Lower lobe of right lung (tissue), 2 donors: Measurements from ENCODE around the gene SLIT1. TPM values are rescaled to one million over a fixed set of nuclear protein-coding genes. Genes with fewer than 3 reads are reported as not detected.

Source experiments
- ATAC-seq, 2 donors: fragments of 200-7000 bp; cut with Tn5 transposase; one replicate each; pipeline ENCODE4 v1.9.1; 2020 to 2022; ENCODE audit warnings: mild to moderate bottlenecking in 2 of 2, moderate library complexity in 2 of 2
- DNase-seq: peaks from one replicate; pipeline ENCODE4 v3.0.0-alpha.2; 2020
- H3K27ac ChIP-seq: fragments of 200-600 bp; one replicate; pipeline ENCODE4 v1.8.0; 2022
- H3K27me3 ChIP-seq: fragments of 200-600 bp; one replicate; pipeline ENCODE4 v1.8.0; 2022; ENCODE audit warnings: low read depth
- H3K36me3 ChIP-seq: fragments of 200-600 bp; one replicate; pipeline ENCODE4 v1.8.0; 2022; ENCODE audit warnings: mild to moderate bottlenecking
- H3K4me1 ChIP-seq: fragments of 200-600 bp; one replicate; pipeline ENCODE4 v1.8.0; 2022
- H3K4me3 ChIP-seq: fragments of 200-600 bp; one replicate; pipeline ENCODE4 v1.8.0; 2022; ENCODE audit warnings: mild to moderate bottlenecking
- H3K9me3 ChIP-seq: fragments of 200-600 bp; one replicate; pipeline ENCODE4 v1.8.0; 2022
- intact Hi-C: fragments of 100-400 bp; cut with DNase I; formaldehyde crosslinking; loops from one replicate; pipeline ENCODE4 v1.11.0; 2022
- total RNA-seq: library from RNA; stranded (reverse); fragmentation: NEBNext Ultra II Directional; extraction: Animal tissue kit (Norgen Biotek cat#: 25700); gene quantifications from one replicate; pipeline ENCODE4 v1.2.1, GENCODE V29; 2021
- TF ChIP-seq, protein P1 (sequence below): fragments of 200-600 bp; IDR thresholded peaks from one replicate; pipeline ENCODE4 v1.8.0; 2022; ENCODE audit warnings: antibody characterized with exemption, mild to moderate bottlenecking
- donor health status: DM: no; HTN: yes; CAD: no; lungs with severe emphysema.

SLIT1 gene
- total RNA-seq, 1 donor from 2014 or later = 0.41 TPM

DNA sequence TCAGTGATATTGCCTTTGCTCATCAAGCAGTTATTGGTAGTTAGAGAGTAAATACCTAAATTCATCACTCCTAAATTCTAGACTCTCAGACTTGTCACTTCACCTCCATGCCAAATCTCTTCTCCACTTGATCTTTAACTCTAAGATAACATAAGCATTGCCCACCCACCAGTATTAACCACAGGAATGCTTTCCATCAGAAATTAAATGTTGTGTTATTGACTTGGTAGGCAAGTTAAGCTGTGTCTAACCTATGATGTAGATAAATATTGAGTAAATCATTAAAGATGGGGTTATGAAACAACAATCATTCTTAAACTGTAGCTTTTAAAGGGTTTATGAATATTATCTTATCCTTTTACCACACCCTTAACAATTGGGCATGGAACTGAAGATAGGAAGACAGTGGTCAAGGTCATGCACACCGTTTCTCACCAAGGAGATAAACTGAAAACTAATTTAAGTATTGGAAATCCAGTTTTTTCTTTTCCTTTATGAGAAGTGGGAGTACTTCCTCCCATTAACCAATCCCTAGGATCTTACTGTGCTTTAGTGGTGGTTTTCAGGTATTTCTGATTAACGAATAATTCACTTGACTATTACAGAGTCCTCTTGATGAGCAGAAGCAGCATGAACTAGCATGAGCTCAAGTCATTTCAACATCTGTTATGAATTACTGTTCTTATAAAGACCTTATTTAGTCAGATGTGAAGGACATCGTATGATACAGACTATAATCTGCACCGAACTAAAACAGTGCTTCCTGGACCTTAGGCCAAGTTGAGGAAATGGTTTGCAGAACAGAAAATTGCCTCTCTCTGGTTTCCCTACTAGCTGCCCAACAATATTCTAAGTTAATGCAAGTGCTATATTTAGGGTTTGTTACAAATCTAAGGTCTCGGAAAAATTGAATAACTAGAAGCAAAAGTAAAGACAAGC, 211.7 kb downstream of the SLIT1 start:
- no peak overlapping the region for H3K27ac ChIP-seq
- H3K4me1 ChIP-seq = no peaks in the 10 kb centered on the region
- intact Hi-C loops = no loop called here
- H3K27me3 ChIP-seq = no peaks in the 10 kb centered on the region
- H3K9me3 ChIP-seq = no peaks in the 10 kb centered on the region
- DNase-seq = no peak
- no peak overlapping the region for H3K4me3 ChIP-seq
- TF ChIP-seq, protein P1, sequence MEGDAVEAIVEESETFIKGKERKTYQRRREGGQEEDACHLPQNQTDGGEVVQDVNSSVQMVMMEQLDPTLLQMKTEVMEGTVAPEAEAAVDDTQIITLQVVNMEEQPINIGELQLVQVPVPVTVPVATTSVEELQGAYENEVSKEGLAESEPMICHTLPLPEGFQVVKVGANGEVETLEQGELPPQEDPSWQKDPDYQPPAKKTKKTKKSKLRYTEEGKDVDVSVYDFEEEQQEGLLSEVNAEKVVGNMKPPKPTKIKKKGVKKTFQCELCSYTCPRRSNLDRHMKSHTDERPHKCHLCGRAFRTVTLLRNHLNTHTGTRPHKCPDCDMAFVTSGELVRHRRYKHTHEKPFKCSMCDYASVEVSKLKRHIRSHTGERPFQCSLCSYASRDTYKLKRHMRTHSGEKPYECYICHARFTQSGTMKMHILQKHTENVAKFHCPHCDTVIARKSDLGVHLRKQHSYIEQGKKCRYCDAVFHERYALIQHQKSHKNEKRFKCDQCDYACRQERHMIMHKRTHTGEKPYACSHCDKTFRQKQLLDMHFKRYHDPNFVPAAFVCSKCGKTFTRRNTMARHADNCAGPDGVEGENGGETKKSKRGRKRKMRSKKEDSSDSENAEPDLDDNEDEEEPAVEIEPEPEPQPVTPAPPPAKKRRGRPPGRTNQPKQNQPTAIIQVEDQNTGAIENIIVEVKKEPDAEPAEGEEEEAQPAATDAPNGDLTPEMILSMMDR = no peak
- H3K36me3 ChIP-seq = no peaks in the 10 kb centered on the region
- ATAC-seq = no peak

DNA sequence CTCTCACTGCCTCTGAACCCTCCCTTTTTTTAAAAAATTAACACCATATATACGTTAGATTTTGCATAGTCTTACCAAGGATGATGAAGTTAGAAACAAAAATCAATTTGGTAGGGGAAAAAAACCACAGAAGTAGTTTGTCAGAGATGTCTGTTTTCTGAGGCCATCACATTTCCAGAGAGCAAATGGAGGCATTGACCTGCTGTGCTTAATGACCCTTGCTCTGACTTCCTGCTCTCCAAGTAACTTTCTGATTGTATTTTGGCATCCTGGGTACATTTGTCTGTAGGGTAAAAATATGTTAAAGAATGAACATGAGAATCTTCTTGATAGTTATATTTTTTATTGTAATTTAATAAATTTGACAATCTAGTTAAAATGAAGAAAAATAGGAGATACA, 213.5 kb downstream of the SLIT1 start:
- Histone ChIP-seq H3K4me1 (no peaks in the 10 kb centered on the region), H3K27me3 (no peaks in the 10 kb centered on the region), H3K36me3 (no peaks in the 10 kb centered on the region), H3K9me3 (no peaks in the 10 kb centered on the region), H3K27ac (no peak overlapping the region), H3K4me3 (no peak overlapping the region)
- DNase-seq = no peak
- no peak for ATAC-seq
- TF ChIP-seq, protein P1 = no peak
- intact Hi-C loops = no loop called here

DNA sequence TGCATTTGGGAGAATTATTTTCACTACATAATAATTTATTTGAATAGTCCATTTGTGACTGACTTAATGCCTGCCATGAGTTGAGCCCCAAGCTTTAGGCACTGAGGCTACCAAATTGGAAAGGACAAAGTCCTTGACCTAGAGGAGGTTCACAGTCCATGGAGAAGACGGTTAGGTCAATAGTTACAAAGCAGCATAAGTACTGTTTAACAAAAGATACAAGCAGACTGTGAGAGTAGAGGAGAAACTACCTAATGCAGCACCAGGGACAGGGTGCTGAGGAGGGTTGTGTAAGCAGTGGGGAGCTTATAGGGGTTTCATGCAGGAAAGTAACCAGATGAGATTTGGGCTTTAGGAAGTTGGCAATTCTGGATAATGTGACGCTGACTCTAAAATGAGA, 214.4 kb downstream of the SLIT1 start:
- intact Hi-C loops = no loop called here
- H3K4me3 ChIP-seq = no peak overlapping the region
- DNase-seq (no peak), ATAC-seq (no peak)
- TF ChIP-seq, protein P1 = no peak
- H3K4me1 ChIP-seq = no peaks in the 10 kb centered on the region
- H3K9me3 ChIP-seq = no peaks in the 10 kb centered on the region
- H3K27ac ChIP-seq = no peak overlapping the region
- H3K27me3 ChIP-seq = no peaks in the 10 kb centered on the region
- H3K36me3 ChIP-seq = no peaks in the 10 kb centered on the region

DNA sequence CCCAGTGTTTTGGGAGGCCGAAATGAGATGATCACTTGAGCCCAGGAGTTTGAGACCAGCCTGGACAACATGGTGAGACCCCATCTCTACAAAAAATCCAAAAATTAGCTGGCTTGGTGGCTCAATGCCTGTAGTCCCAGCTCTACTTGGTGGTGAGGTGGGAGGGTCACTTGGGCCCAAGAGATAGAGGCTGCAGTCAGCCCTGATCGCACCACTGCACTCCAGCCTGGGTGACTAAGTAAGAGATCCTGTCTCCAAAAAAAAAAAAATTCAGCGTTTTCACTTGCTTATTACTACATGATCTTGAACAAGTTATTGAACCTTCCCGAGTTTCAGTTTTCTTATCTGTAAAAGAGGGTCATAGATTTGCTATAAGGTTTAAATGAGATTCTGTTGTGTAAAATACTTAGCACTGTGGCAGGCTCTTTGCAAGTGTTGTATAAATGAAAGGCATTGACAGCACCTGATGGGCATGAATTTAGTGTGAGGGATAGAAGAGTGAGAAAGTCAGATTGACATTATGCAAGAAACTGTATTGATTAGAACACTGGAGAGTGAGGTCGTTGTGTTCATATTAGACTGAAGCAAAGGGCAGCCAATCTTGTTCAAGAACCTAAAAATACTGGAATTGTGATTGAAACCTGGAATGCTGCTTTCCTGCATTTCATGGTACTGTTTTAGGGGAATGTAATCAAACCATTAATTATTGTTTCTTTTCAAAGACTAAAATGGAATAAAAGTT, 216.9 kb downstream of the SLIT1 start:
- Histone ChIP-seq H3K36me3 (no peaks in the 10 kb centered on the region), H3K27me3 (no peaks in the 10 kb centered on the region), H3K9me3 (no peaks in the 10 kb centered on the region), H3K27ac (no peak overlapping the region), H3K4me3 (no peak overlapping the region), H3K4me1 (no peaks in the 10 kb centered on the region)
- ATAC-seq (no peak), DNase-seq (no peak)
- intact Hi-C loops = no loop called here
- TF ChIP-seq, protein P1 = no peak

DNA sequence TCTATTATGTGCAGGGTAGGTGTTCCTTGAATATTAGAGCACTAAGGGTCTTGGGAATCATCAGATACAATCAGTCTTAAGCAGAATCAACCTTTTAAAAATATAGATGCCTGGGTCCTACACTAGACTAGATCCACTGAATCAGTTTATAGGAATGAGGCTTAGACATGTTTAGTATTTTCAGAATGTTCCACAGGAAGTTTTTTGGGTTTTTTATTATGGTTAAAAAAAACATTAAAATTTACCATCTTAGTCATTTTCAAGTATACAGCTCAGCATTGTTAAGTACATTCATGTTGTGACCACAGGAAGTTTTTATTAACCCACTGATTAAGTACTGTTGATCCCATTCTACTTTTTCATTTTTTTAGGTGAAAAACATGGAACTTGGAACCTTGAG, 217.9 kb downstream of the SLIT1 start:
- no peaks in the 10 kb centered on the region for H3K27me3 ChIP-seq
- intact Hi-C loops = no loop called here
- DNase-seq (no peak), ATAC-seq (no peak)
- TF ChIP-seq, protein P1 = no peak
- no peak overlapping the region for H3K4me3 ChIP-seq
- H3K9me3 ChIP-seq = no peaks in the 10 kb centered on the region
- no peak overlapping the region for H3K27ac ChIP-seq
- H3K4me1 ChIP-seq = no peaks in the 10 kb centered on the region
- no peaks in the 10 kb centered on the region for H3K36me3 ChIP-seq
